ES-I3 (cell line): ENCODE results near the gene SLC28A1.

Experiments used
- H3K36me3 ChIP-seq: 2 replicates; pipeline ENCODE4 v1.6.1; 2013; ENCODE audit warnings: mild to moderate bottlenecking, low read length, control low read depth, moderate library complexity; ENCODE audit not compliant: insufficient read depth
- H3K4me1 ChIP-seq: 2 replicates; pipeline ENCODE4 v1.6.1; 2013; ENCODE audit warnings: mild to moderate bottlenecking, control low read depth, low read length; ENCODE audit not compliant: insufficient read depth
- H3K9ac ChIP-seq: 2 replicates; pipeline ENCODE4 v1.6.1; 2013; ENCODE audit warnings: low read depth, mild to moderate bottlenecking, low read length, moderate library complexity
- H3K9me3 ChIP-seq: 2 replicates; pipeline ENCODE4 v1.6.1; 2013; ENCODE audit warnings: mild to moderate bottlenecking, low read length, moderate library complexity; ENCODE audit not compliant: control insufficient read depth, insufficient read depth

Gene SLC28A1

GRCh38 chr15:84940399-84940798 is 55.9 kb downstream of the SLC28A1 start:
- Histone ChIP-seq H3K4me1 (no peaks in the 10 kb centered on the region), H3K36me3 (no peaks in the 10 kb centered on the region)

GRCh38 chr15:84942456-84942855 is 58.0 kb downstream of the SLC28A1 start:
- H3K36me3 ChIP-seq: no peaks in the 10 kb centered on the region
- H3K9ac ChIP-seq: no peak overlapping the region
- H3K9me3 ChIP-seq: no peaks in the 10 kb centered on the region
- no peaks in the 10 kb centered on the region for H3K4me1 ChIP-seq

More at GRCh38 chr15:84940399-84940798, 55.9 kb downstream of the SLC28A1 start:
- Histone ChIP-seq H3K9me3 (no peaks in the 10 kb centered on the region), H3K9ac (no peak overlapping the region)

DNA sequence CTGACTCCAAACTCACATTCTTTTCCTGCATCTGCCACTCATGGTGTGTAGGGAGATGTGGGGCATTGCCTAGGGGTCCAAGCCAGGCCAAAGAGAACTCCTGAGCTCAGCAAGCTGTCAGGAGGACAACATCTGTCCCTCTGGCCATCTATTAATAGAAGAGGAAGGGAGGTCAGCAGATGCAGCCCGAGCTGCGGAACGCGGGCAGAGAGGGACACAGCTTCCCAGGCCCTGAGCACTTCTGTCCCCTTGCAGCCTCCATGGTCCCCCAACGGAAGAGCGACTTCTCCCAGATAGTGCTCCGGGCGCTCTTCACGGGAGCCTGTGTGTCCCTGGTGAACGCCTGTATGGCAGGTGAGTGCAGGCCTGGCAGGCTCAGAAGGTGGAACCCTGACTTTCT is 59.8 kb downstream of the SLC28A1 start:
- H3K36me3 ChIP-seq: no peaks in the 10 kb centered on the region
- no peak overlapping the region for H3K9ac ChIP-seq
- H3K9me3 ChIP-seq: no peaks in the 10 kb centered on the region
- H3K4me1 ChIP-seq: no peaks in the 10 kb centered on the region

DNA sequence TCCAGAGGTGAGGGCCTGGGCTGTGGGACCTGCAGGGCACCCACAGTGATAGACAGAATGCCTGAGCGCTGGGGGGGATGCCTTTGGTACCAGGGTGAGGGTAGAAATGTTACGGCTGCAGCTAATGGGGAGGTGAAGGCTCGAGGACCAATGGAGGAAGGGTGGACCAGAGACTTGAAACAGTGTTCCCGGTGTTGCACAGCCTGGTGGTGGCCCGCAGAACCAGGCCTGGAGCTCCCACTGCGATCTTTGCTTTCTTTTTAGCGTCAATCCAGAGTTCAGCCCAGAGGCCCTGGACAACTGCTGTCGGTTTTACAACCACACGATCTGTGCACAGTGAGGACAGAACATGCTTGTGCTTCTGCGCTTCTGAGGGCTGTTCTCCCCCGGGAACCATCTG is 60.4 kb downstream of the SLC28A1 start:
- Histone ChIP-seq H3K4me1 (no peaks in the 10 kb centered on the region), H3K36me3 (no peaks in the 10 kb centered on the region), H3K9ac (no peak overlapping the region)

DNA sequence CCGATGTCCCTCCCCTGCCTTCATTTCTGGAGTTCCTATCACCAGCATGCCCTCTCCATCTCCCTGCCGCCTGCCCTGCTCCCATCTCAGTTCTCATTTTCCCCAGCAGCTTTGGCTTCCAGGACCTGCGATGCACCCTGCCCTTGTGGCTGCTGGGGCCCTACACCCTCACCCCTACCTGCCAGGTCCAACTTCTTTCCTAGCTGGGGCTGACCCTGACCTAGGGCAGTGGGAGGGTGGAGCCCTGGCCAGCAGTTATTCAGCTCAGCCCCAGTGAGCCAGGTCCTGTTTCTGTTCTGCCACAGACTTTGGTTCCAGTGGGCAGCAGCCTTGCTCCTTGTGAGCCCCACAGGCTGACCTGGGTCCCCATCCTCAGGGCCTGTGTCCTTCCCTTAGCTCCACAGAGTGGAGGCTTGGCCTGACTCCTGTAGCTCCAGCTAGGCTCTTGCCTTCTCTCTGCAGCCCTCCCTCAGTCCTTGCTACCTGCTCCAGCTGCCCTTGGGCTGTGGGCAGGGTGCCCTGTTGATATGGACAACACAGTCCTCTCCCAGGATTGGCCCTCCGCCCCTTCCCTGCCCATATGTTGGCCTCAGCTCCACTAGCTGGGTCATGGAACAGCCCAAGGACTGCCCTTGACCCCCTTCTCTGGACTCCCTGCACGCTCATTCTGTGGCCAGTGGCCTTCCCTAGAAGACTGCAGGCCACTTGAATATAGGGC is 62.5 kb downstream of the SLC28A1 start:
- Histone ChIP-seq H3K36me3 (no peaks in the 10 kb centered on the region), H3K9me3 (no peaks in the 10 kb centered on the region), H3K4me1 (no peaks in the 10 kb centered on the region), H3K9ac (no peak overlapping the region)

More for the DNA sequence above, 60.4 kb downstream of the SLC28A1 start:
- H3K9me3 ChIP-seq: no peaks in the 10 kb centered on the region

GRCh38 chr15:84947947-84948830 is 63.7 kb downstream of the SLC28A1 start:
- Histone ChIP-seq H3K36me3 (no peaks in the 10 kb centered on the region), H3K9ac (no peak overlapping the region), H3K4me1 (no peaks in the 10 kb centered on the region), H3K9me3 (no peaks in the 10 kb centered on the region)

GRCh38 chr15:84949043-84949442 is 64.6 kb downstream of the SLC28A1 start:
- Histone ChIP-seq H3K9ac (no peak overlapping the region), H3K9me3 (no peaks in the 10 kb centered on the region), H3K4me1 (no peaks in the 10 kb centered on the region), H3K36me3 (no peaks in the 10 kb centered on the region)

GRCh38 chr15:84949845-84950569 is 65.5 kb downstream of the SLC28A1 start:
- no peak overlapping the region for H3K9ac ChIP-seq
- H3K9me3 ChIP-seq: no peaks in the 10 kb centered on the region
- H3K4me1 ChIP-seq: no peaks in the 10 kb centered on the region
- H3K36me3 ChIP-seq: no peaks in the 10 kb centered on the region

DNA sequence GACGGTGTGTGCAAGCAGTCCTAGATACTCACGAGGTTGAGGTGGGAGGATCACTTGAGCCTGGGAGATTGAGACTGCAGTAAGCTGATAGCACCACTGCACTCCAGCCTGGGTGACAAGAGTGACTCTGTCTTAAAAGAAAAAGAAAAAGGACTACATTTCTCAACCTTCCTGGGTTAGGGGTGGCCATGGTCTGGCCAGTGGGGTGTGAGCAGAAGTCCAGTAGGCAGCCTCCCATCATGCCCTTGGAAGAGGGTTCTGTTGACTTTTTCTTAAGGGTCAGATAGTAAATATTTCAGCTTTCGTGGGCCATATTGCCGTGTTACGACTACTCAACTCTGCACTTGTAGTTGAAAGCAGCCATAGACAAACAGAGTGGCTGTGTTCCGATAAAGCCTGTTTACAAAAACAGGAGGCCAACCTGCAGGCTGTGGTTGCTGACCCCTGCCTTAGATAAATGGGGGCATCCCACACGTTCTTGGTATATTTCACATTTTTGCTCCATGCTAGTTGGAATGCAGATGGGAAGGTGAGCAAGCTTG is 66.2 kb downstream of the SLC28A1 start:
- Histone ChIP-seq H3K9me3 (no peaks in the 10 kb centered on the region), H3K4me1 (no peaks in the 10 kb centered on the region), H3K9ac (no peak overlapping the region), H3K36me3 (no peaks in the 10 kb centered on the region)

GRCh38 chr15:84951736-84952135 is 67.3 kb downstream of the SLC28A1 start:
- H3K9me3 ChIP-seq: no peaks in the 10 kb centered on the region
- no peak overlapping the region for H3K9ac ChIP-seq
- H3K4me1 ChIP-seq: no peaks in the 10 kb centered on the region
- no peaks in the 10 kb centered on the region for H3K36me3 ChIP-seq

DNA sequence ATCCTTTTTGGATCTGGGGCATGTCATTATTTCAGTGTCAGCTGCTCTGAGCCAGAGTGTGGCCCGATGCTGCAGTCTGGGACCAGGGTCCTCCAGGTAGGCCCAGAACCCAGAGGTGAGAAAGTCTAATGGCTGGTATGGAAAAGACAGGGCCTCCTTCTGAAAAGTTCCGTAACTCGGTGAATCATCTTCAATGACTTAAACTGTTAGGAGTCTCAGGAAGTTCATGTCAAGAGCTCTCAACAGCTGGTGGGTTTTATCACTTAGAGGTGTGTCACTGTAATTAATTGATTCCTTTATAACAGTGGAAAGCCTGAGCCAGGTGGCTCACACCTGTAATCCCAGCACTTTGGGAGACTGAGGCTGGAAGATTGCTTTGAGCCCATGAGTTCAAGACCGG is 68.7 kb downstream of the SLC28A1 start:
- Histone ChIP-seq H3K9ac (no peak overlapping the region), H3K4me1 (no peaks in the 10 kb centered on the region), H3K9me3 (no peaks in the 10 kb centered on the region), H3K36me3 (no peaks in the 10 kb centered on the region)

DNA sequence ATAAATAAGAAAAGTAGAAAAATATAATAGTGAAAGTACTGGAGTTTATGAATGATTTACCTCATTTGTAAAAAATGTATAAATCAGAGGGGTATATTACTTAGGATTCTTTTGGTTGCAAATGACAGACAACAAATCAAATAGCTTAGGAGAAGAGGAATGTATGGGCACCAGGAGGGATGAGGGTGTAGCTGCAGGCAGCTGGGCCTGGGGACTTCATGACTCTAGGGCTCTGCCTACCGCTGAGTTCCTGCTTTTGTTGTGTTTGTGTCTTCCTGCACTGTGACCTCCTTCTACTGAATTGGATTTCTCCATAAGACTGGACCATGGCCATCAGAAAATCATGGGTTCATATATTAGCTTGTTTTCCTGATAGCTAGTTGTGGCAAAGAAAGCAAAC is 69.3 kb downstream of the SLC28A1 start:
- Histone ChIP-seq H3K9me3 (no peaks in the 10 kb centered on the region), H3K36me3 (no peaks in the 10 kb centered on the region), H3K4me1 (no peaks in the 10 kb centered on the region), H3K9ac (no peak overlapping the region)

GRCh38 chr15:84955089-84955848 is 70.8 kb downstream of the SLC28A1 start:
- peak overlapping the region; percentile 14; the same call in 1 of the 2 replicates for H3K9ac ChIP-seq
- no peaks in the 10 kb centered on the region for H3K36me3 ChIP-seq
- peaks cover 7% of the 10 kb centered on the region for H3K4me1 ChIP-seq
- no peaks in the 10 kb centered on the region for H3K9me3 ChIP-seq

DNA sequence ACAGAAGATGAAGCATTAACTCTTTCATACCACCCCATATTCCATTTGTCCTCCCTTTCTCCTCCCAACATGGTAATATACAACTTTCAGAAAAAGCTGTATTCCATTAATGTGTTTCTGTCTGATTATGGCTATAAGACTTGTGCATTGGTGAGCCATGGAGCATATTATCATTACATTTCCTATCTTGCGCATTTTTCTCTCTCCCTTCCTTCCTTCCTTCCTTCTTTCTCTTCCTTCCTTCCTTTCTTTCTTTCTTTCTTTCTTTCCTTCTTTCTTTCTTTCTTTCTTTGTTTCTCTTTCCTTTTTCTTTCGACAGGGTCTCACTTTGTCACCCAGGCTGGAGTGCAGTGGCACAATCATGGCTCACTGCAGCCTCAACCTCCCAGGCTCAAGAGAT is 71.7 kb downstream of the SLC28A1 start:
- H3K36me3 ChIP-seq: no peaks in the 10 kb centered on the region
- H3K9ac ChIP-seq: no peak overlapping the region
- no peaks in the 10 kb centered on the region for H3K9me3 ChIP-seq
- peaks cover 13% of the 10 kb centered on the region for H3K4me1 ChIP-seq
